ENCODE data around the gene CLCA1.
A peak's percentile ranks its signal among the peaks of the same experiment; 100 is the strongest.

CLCA1 gene

DNA sequence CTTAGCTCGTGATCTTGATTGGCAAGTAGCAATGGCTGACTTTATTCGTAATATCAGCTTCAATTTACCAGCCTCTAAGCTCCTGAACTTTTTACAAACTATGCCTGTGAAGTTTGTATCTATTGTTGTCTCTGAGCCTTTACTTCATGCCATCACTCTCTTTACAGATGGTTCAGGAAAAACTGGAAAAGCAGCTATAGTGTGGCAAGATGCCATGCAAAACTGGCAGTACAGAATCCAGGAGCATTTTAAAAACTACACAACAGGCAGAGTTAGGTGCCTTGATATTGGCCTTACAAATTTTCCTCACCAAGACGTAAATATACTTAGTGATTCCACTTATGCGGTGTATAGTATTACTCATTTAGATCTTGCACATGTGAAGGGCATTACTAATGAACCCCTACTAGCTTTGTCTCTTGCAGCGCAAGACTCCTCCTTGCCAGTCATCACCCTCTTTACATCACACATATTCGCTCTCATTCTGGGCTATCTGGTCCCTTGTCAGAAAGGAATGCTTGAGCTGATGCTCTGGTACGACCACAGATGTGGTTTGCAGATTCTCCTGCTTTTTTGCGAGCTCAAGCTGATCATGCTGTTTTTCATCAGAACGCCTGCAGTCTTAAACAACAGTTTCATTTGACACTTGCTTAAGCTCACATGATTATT lies 36.3 kb downstream of the CLCA1 start:
- no peak for DNase-seq

DNA sequence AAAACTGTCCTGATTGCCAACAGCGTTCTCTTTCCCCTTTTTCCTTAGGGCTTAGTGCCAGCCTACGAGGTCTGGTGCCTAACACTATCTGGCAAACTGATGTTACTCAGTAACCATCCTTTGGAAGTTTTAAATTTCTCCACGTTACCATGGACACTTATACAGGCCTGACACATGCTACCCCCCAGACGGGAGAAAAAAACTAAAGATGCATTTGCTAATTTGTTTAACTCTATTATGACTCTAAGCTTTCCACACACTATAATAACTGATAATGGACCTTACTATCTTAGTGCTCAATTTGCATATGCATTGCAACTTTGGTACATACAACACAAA lies 36.8 kb downstream of the CLCA1 start:
- DNase-seq: no peak

DNA sequence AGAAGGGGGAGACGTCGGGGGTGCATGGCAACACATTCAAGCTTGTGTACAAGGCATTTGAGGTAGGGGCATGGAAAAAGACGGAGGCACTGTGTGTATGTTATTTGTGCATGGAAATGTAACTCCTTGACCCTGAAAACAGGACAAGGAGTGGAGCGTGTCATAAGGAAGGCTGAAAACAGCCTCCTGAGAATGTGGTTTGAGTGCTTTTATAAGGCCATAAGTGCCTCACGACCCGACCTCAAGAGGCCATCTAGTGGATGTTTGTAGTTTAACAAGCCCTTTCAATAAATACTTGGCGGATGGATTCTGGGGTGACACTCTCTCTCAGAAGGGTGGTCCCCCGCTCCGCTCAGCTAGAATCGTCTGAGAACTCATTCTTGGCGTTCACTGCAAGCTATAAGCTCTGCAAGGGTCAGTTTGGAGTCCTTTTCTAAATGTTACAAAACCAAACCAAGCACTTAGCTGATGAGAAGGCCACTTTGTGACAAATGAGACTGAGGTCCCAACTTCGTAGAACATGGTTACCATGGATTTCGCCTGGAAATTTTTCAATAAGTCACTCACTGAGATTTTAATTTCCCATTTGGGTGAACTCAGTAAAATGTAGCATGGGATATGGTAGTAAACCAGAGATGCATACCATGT lies 39.3 kb downstream of the CLCA1 start:
- no peak for DNase-seq

DNA sequence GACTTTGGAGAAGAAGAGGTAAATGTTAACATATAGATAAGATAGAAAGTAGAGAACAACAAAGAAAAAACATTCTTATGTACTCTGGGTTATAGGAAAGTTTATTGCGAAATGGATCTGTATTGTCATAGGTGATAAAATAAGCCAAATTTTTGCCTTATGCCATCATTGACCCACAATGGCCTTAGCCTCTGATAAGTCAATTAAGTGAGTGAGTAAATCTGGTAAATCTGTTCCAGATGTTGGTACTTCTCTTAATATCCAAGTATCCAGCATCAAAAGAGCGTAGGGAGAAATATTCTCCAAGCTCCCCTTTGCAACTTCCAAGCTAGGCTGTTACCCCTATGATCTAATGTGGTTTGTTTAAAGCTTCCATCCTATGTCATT lies 39.8 kb downstream of the CLCA1 start:
- DNase-seq: no peak

DNA sequence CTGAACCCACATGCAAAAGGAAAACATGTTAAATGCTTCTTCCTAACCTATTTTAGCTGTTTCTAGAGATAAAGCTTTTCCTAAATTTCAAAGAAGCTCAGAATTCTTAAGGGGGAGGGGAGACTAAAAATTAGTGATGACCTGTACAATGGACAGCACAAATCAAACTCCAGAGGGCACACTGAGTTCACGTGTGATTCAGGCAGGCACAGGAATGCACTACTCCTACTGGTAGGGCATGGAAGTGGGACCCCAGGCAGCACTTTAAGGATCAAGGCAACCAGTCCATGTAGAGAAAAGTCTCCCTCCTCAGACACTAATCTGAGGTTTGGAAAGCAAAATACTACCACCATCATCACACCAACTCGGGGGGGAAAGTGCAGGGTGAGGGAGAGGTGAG lies 46.9 kb downstream of the CLCA1 start:
- no peak for DNase-seq

DNA sequence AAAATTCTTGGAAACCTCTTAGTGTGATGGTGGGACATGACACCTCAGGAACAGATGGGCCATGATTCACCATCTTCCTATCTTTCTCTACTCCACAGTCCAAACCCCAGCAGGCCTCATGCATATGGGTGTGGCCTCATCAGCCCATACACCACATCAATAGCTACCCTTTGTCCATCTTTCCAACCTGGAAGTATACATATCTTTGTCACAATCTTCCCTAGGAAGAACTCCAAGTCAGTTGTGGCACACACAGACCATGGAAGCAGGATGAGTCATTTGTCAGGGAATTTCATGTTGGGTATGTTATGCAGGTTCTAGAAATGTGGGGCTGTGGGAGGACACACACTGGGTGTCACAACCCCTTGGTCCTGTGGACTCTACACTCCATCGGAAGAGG lies 47.6 kb downstream of the CLCA1 start:
- DNase-seq: no peak

DNA sequence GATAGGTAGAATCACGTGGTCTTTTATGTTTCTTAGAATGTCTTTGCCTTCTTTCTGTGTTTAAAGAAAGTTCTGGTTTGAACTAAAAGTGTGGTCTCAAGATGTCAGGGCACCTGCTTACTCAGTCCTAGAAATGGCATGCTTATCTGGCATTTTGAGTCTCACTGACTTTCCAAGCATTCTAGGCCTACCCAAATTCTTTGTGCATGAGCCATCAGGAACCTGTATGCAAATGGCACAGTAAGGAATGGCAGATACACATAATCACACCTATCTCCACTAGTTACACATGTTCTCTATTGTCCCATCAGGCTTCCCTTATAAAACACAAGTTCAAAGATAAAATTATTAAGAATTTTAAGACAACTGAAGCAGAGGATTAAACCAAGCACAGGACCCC lies 48.6 kb downstream of the CLCA1 start:
- no peak for DNase-seq

DNA sequence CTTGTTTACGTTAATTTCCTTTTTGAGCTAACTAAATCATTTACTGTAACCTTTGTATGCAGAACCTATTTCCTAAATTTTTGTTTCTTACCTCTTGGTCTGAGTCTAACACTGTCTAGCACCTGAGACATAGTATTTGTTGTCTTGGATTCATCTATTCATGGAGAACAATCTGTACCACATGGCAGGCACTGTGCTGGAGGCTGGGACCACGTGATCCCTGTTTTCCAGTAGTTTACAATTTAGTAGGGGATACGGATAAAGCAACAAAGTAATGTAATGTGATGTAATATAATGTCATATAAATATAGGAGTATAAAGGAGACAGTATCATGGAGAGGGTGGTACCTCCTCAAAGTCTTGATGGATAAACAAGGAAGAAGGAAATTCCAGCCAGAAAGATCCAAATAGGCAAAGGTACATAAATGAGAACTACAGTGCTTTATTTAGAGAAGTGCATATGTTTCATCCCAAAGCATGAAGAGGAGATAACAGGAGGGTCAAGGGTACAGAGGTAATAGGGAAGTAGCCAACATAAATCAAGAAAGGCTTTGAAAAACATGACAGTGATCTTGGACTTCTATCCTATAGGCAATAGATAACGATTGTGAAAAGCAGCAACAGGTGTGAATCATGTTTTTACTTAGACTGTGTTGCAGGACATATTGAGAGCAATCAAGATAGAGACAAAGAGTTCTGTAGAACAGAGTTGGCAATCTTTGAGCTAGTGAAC lies 52.2 kb downstream of the CLCA1 start:
- DNase-seq: no peak

DNA sequence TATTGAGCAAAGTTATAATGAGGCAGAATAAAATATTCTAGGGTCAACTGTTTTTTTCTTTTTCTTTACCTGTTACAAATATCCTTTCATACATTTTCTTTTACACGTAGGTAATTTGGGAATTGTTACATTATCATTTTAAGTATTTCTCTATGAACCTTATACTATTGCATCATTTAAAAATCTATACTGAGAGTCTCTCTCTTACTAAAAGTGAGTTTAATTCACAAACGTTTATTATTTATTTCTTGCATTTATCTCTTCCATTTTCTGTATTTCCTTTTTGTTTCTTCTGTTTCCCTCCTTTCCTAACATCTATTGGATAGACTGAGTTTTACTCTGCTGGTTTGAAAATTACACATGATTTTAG lies 52.8 kb downstream of the CLCA1 start:
- no peak for DNase-seq

DNA sequence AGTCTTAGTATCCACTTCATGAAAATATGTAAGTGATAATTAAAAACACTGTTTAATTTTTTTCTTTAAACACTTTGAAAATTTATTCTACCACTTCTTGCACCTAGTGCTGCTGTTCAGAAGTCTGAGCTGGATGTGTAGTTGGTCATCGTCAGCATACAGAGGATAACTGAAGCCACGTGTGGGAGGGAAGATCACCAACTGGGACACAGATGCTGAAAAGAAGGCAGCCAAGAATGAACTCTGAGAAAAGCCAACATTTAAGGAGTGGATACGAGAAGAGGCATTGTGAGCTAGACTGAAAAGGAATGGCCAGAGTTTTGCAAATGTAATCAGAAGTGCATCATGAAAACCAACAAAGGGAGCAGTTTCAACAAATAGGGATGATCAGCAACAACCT lies 53.5 kb downstream of the CLCA1 start:
- DNase-seq: no peak

DNA sequence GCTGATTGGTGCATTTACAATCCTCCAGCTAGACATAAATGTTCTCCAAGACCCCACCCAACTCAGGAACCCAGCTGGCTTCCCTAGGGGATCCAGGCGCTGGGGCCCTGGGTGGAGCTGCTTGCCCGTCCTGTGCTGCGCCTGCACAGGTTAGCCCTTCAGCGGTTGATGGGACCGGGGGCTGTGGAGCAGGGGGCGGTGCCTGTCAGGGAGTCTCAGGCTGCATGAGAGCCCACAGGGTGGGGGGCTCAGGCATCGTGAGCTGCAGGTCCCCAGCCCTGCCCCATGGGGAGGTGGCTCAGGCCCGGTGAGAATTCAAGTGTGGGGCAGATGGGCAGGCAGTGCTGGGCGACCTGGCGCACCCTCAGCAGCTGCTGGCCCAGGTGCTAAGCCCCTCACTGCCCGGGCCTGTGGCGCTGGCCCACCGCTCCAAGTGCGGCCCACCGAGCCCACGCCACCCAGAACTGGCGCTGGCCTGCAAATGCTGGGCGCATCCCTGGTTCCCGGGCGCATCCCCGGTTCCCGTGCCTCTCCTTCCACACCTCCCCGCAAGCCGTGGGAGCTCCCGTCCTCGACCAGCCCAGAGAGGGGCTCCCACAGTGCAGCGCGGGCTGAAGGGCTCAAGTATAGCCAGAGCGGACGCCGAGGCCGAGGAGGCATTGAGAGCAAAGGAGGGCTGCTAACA lies 55.1 kb downstream of the CLCA1 start:
- no peak for DNase-seq

DNA sequence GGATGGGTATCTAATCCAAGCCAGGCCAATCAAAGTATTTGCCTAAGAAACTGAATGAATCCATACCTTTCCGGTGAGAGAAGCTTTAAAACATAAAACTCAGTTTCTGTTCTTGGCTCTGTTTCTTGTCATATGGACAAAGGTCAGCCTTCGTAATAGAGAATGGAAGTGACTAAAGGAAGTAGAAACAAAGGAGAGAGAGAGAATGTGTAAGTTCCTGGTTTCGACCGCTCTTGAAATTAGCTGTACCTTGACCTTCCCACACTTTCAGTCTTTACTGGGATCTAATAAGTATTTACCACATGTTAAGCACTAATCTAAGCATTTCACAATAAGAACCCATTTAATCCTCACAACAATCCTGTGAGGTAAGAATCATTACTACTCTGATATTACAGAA lies 58.6 kb downstream of the CLCA1 start:
- no peak for DNase-seq

DNA sequence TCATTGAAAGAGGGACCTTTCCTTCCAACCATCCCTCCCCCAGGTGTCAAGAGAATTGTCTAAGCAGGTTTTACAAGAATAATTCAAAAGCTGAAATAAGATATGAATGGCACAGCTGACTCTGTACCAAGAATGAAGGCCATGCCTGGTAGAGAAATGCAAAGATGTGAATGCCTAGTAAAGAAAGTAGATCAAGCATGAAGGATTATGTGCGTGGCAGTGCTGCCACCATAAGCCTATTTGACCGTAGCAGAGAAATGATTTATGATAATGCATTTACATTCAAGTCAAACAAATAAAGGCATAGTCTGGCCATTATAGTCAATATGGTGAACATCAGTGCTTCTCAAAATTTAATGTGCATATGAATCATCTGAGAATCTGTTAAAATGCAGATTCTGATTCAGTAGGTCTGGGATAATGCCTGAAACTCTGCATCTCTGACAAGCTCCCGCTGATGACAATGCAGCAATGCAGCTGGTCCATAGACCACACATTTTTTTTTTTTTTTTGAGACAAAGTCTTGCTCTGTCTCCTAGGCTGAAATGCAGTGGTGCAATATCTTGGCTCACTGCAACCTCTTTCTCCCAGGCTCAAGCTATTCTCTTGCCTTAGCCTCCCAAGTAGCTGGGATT lies 61.6 kb downstream of the CLCA1 start:
- DNase-seq: peak; percentile 69

DNA sequence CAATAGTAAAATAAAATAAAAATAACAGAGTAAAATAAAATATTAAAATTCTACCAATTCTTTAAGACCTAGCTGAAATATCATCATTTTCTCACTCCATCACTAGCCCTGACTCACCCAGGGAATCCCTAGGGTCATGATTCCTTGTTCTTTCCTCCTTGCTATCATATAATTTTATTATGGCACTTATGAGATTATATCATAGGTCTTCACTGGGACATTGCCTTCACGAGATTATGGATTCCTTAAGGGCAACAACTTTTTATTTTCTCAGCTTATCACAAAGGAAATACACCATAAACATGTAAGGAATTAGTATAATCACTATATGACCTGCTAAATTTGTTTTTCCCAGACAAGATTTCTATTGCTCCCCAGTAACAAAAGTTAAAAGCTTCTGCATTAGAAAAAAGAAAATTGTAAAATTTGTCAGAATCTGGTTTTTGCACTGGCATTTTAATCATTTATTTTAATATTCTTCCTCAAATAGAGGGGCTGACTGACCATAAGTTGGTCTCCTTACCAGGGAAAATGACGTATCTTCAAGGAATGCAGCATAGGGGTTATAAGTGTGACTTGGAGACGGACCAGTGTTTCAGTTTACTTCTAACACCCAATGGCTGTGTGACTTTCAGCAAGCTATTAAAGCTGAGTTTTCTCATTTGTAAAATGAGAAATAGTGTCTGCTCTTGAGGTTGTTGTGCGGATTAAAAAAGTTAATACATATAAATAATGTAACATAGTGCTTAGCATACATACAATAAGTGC lies 69.4 kb downstream of the CLCA1 start:
- no peak for DNase-seq

DNA sequence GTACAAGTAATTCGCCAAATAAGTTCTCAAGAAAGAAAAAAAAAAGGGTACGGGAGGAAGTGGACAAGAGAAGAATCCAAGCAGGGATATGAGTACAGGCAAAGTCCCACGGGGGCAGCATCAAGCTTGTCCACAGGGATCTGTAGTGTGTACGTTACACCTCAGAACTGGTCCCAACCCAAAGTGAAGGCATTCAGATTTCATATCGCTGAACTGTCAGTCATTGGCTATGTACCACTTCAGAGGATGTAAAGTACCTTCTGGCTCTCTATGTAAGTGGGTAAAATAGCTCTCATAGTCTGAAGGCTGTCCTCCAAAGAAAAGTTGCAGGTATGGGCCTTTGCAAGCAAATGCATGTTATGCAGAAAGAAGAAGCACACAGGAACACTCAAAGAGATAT lies 70.0 kb downstream of the CLCA1 start:
- DNase-seq: no peak

DNA sequence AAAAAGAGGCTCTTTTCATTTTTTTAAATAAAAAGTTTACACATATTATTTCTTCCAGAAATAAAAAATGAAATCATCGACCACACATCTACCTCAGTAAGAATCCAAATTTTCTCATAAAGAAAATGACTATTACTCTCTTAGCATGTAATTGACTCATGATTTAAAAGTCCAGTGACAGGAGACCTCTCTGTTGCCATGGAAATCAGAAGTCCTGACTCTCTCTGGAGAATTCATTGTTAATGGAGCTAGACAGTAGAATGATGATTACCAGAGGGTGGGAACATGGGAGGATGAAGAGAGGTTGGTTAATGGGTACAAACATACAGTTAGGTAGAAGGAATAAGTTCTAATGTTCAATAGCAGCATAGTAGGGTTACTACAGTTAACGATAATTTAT lies 73.1 kb downstream of the CLCA1 start:
- DNase-seq: no peak

DNA sequence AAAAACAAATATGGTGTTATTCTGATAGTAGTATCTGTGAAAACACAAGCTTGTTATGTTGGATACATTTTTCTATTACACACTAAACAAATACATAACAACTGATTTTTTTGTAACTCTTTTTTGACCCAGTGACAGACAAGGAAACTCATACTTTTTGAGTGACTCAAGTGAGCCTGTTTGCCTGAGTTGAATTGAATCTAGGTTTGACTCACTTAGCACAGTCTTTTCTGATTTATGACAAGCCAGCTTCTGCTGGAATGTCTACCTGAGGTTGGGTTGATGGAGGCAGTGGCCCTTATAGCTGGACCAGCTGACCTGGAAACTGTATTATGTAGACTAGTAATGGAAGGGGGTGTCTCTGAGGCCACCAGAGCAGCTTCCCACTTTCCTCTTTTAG lies 73.9 kb downstream of the CLCA1 start:
- no peak for DNase-seq

DNA sequence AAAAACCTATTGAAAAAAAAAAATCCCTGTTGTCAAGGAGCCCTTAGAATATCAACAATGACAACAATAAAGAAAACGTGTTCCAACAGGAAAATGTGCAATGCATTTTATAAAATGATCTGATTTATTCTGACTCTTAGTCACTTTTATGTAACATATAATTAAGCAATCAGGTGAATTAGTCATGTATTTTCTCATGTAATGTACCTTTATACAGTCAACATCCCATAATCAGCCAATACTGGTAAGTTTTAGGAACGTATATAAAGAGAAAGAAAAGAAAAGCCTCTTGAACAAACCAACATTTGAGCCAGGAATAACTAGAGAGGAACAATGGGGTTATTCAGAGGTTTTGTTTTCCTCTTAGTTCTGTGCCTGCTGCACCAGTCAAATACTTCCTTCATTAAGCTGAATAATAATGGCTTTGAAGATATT lies 78.1 kb downstream of the CLCA1 start, which contains the start of gene CLCA4:
Gene CLCA4 (plus strand): TSS at position 292 of the 435 bp plus-strand sequence. CDS start 42 bp downstream, at position 334.
- no peak for DNase-seq

DNA sequence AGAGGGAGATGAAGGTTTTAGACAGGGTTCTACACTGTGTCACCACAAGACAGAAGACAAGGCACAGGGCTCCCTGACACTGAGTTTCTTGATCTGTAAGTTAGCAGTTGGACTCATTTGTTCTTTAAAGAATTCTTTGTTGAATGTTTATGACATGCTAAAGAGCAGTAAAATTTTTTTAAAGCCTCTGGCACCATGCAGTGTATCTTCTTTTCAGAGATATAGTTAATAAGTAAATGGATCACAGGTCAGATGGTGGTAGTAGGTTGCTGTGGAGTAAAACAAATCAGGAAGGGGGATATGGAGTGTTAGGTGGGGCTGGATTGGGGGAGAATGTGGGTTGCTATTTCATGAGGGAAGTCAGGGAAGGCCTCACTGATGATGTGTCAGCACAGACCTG lies 80.1 kb downstream of the CLCA1 start:
- no peak for DNase-seq
